Measurements from ENCODE around the gene KIF23.
"Not testable (repeated sequence)": the region's sequence is repeated elsewhere in the genome, so short reads cannot be mapped to it uniquely, and the experiment has no call there.

Gene KIF23

GRCh38 chr15:69413822-69414700 is at the start of gene KIF23:
Gene KIF23 (plus strand): TSS chr15:69414349. CDS start chr15:69414466, 117 bp downstream.
- DNase-seq, result peak; percentile 87

- DNase-seq, result no peak
Measured at GRCh38 chr15:69367236-69367635, 46.9 kb upstream of the KIF23 start.

- DNase-seq, result no peak
Measured at GRCh38 chr15:69369631-69370030, 44.5 kb upstream of the KIF23 start.

DNA sequence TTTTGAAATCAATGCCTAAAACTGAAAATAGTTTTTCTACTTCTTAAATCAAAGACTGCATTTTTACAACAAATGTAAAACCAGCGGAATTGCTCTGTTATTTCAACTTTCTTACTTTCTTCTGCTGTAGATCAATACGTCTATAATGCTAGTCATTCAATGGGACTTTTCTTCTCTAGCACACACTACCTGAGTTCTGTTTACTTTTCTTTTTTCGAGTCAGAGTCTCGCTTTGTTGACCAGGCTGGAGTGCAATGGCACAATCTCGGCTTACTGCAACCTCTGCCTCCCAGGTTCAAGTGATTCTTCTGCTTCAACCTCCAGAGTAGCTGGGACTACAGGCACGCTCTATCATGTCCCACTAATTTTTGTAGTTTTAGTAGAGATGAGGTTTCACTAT is 40.7 kb upstream of the KIF23 start:
- no peak for DNase-seq

DNA sequence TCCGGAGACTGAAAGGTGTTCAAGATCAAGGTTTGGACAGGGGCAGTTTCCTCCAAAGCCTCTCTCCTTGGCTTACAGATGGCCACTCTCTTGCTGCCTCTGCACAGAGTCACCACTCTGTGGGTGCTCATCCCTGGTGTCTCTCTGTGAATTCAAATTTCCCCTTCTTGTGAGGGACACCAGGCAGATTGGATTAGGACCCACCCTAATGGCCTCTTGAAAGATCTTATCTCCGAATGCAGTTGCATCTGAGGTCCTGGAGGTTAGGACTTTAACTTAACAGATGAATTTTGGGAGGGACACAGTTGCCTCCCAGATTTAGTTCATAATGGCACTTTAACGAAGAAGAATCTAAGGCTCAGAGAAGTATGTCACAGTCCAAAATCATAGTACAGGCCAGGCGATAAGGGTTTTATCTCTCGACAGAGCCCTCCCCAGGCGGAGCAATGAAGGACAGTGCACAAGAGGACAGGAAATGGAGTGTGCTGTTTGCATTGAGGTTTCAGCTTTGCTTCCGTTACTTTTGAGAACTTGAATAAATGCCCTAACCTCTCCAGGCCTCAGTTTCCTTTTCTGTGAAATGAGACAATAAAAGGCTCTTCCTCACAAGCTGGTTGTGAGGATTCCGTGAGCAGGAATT is 38.9 kb upstream of the KIF23 start:
- DNase-seq, result no peak

DNA sequence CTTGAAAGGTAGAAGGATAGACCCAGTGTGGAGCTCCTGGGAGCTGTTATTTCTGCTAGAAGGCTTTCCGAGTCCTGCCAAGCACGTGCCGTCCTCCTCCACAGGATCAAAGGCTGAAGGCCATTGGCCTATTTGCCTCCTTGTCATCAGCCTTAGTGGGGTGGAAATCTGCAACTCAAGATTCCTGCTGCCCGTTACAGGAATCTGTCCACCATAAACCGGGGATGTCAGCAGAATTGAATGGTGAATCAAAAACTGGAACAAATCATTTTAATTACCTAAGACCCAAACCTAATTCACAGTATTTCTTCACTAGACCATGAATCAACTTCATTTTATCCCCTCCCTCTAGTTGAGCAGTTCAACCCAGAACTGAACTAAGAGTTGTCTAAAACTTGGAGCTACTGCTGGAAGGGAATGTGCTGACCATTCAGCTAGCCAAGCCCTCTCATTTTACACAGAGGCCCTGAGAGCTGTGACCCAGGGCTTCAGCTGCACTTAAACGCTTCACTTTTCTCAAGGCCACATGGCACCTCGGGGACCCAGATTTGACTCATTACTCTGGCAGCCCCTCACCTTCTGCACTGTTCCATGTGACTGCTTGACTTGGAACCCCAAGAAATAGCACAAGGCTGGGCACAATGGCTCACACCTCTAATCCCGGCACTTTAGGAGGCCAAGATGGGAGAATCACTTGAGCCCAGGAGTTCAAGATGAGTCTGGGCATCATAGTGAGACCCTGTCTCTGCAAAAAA is 36.8 kb upstream of the KIF23 start:
- no peak for DNase-seq

- no peak for DNase-seq
Measured at GRCh38 chr15:69380100-69380725, 33.9 kb upstream of the KIF23 start.

GRCh38 chr15:69380726-69381105 is 33.4 kb upstream of the KIF23 start:
- no peak for DNase-seq

DNA sequence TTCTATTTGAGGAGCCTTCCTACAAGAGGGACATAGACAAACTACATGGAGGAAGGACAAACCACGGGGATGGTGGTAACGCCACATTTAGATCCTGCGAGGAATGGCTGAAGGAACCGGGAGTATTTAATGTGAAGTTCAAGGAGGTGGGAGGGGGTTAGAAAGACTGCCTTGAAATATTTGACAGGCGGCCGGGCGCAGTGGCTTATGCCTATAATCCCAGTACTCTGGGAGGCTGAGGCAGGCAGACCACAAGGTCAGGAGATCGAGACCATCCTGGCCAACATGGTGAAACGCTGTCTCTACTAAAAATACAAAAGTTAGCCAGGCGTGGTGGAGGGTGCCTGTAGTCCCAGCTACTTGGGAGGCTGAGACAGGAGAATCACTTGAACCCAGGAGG is 32.0 kb upstream of the KIF23 start:
- not testable (repeated sequence) for DNase-seq

GRCh38 chr15:69384066-69384465 is 30.1 kb upstream of the KIF23 start:
- not testable (repeated sequence) for DNase-seq

DNA sequence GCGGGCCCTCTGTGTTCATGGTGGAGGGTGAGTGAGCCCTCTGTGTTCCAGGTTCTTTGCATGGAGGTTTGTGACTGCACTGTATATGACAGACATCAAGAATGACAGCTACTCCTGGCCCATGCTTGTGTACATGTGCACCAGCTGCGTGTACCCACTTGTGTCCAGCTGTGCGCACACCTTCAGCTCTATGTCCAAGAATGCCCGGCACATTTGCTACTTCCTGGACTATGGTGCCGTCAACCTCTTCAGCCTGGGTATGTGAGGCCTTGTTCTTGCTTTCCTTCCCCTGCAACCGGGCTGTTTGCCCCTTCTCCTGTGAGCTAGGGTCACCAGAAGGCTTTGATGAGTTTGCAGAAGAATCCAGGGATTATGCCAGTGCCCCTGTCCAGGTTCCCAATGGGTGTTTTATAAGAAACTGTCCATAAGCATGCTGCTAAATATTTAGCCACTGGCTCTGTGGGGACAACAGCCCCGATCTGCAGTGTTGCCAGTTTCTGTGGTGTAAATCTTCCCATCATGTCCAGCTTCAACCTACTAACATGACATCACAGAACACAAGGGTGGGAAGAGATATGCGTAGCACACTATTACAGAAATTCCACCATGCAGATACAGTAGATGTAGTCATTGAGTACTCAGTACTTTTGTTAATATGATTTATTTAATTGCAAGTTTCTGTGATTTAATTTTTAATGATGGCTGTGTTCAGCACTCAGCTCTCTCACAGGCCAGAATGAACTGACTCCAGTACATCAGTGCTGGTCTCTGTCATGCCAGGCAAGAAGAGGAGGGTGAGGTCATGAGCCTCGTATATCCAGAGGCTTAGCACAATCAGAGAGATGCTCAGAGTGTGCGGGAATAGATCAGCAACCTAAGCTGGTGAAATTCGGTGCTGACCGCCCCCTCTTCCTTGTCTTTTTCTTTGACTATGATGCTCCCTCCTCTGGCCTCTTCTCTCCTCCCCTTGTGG is 29.2 kb upstream of the KIF23 start:
- DNase-seq, result no peak

DNA sequence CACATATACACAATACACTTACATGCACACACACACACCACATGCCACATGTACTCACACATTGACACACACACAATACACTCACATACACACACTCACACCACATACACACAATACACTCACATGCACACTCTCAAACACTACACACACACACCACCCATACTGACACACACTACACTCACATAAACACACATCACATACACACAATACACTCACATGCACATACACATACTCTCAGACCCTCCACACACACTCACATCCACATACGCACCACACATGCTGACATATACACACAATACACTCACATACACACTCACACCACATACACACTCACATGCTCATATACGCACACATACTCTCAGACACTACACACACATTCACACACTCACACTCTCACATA is 28.3 kb upstream of the KIF23 start:
- DNase-seq, result no peak

DNA sequence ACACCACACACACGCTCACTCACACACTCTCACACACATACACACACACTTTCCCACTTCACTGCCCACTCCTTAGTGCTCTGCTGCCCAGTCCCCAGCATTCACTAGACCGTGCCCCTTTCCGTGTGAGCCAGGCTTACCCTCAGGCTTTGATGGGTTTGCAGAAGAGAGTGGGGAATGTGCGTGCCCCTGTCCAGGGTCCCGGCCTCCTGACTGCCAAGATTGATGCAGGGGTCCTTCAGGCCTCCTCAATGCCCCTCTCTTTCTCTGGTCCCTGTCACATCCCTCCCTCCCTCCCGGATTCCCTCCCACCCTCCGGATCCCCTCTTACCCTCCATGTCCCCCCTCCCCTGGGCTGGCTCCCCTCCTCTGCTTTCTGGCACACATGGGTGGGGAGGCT is 27.9 kb upstream of the KIF23 start:
- DNase-seq, result no peak

GRCh38 chr15:69388260-69388705 is 25.9 kb upstream of the KIF23 start:
- no peak for DNase-seq

DNA sequence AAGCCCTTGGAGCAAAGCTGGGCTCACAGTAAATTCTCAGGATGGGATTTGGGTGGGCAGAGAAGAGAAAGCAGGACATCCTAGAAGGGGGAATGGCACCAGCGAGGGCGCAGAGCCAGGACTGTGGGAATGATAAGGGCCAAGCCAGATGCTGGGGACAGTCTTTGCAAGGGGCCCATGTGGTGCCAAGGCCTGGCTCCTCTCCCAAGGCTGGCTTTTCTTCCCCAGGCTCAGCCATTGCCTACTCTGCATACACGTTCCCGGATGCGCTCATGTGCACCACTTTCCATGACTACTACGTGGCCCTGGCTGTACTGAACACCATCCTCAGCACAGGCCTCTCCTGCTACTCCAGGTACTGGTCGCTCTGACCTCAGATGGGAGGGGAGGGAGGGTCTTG is 24.7 kb upstream of the KIF23 start:
- DNase-seq, result no peak

DNA sequence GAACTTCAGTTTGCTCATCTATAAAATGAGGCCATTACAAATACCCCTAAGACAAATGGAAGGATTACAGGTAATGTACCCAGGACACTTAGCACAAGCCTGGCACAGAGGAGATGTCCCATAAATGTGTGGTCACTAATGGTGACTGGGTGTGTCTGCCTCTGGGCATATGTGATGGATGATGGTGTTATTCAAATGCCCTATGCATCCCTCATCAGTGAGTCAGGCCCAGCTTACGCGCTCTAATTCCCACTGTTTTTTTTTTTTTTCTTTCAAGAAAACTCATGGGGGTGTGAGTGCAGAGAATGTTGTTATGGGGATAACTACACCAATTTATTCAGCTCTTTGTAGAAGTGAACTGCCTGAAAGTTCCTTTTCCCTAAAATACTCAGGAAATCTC is 23.6 kb upstream of the KIF23 start:
- no peak for DNase-seq

DNA sequence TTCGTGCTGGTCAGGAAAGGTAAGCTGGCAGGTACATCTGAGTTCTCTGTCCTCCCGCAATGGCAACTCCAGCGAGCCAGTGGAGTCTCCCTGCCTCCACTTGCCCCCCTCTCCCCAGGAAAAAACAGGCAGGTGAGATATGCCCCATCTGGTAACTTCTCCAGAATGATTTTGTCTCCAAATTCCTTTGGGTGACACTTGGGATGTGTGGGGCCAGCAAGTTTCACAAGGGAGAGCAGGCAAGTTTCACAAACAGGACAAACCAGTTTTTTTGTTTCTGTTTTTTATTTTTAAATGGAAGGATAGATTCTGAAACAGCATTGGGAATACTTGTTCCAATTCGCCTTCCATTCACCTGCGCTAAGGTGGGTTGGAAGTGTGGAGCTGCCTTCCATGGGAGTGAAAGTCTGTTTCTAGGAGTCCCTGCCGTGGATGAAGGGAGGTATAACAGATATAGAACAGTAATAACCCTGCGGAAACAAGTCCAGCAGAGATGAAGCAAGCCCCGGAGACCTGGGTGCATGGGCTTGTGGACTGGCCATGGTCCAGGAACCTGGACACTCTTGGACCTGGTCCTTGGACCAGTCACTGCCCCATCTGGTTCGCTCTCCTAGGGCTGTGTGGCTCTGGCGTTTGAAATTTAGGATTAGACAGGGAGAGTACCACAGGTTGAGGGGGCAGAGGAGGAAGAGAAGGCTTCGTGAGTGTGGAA is 22.9 kb upstream of the KIF23 start:
- DNase-seq, result no peak

DNA sequence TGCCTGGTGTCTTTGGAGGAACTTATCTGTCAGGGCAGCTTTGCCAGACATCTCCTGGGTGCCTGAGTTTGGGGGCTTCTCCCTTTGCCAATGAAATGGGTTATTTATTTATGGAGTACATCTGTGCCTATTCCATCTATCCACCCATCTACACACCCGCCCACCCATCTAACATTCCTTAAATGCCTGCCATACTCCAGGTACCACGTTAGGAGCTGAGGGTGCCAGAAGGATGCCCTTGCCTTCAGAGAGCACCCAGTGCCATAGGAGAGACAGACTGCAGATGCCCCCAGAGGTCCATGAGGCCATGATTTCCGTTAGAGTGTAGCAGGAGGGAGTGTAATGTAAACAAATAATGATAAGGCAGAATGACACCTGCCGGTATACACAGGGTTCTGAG is 21.8 kb upstream of the KIF23 start:
- DNase-seq, result no peak

DNA sequence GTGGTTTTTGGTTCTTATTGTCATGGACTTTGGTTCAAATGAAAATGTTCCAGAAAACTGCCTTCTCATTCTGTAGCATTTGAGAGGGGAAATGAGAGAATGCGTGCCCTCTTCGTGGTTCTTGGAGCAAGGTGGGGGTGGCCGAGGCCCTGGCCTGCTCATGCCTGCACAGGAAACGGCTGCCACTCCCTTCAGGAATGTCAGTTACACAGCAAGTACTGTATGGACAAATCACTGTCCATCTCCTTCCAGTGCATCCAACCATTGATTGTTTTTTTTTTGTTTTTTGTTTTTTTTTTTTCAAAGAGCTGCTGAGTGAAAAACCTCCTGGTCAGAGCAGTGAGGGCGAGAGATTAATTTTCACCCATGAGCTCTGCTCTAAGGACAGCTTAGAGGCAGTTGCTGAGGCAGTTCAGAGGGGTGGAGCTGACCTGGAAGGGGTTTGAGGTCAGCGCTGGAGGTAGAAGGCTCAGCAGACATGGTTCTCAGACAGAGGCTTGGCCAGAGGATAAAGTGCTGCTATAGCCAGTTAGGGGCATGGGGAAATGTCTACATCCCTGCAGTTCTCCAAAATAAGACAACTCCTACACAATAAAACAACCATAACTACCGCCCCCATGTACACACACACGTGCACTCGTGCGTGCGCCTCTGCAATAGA is 20.2 kb upstream of the KIF23 start:
- no peak for DNase-seq

DNA sequence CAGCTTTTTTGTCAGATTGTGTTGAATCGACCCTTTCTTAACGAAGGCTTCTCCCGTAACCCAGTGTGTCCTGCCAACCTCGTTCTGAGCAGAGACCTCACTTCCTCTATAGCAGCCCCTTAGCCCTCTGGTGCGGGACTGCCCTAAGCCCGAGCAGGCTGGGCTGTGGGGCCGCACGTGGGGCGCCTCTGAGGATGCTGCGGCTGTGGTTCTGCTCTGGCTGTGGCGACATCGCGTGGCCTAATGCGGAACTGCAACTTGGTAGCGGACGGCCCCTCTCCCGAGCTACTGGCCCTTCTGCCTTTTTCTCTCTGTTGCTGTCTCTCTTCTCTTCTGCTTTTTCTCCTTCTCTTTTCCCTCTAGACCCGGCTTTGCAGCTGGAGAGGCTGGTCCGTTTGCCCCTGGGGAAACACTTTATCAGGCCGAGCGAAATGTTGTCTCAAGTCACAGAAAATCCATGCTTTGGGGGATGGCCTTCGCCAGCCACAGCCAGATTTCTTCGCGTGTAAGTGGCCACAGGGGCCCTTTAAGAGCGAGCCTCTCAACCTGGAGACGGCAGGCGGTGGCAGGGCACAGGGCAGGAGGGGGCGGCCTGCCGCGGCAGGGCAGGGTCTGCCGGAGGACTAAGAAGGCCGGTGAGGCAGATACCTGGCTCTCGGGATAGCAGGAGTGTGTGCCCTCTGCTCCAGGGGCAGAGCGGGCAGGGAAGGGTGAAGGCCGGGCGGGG is 19.4 kb upstream of the KIF23 start:
- peak; percentile 36 for DNase-seq
